Measurements from ENCODE around the gene AQP6. TPM values are rescaled to one million over a fixed set of nuclear protein-coding genes. Genes with fewer than 3 reads are reported as not detected.
A peak's percentile ranks its signal among the peaks of the same experiment; 100 is the strongest.

The AQP6 gene
- total and polyA plus RNA-seq, 2 donors from 2014 or later = 12.0 to 74.1 TPM

GRCh38 chr12:49953151-49953550, 19.6 kb upstream of the AQP6 start:
- intact Hi-C loops (cut with DNase I) = no loop called here
- Histone ChIP-seq H3K27me3 (ENCODE audit: control insufficient read depth, insufficient read depth, low read length) (peaks cover 3% of the 10 kb centered on the region), H3K4me3 (ENCODE audit: low read length in 3 of 3) (peak overlapping the region in 2 of 3 donors; percentile 29 to 59), H3K27ac (ENCODE audit: low read depth in 2 of 2, low read length in 2 of 2) (peak overlapping the region in 1 of 2 donors; percentile 45), H3K4me1 (ENCODE audit: control insufficient read depth in 2 of 3, insufficient read depth in 2 of 3, low read depth in 1 of 3, low read length in 3 of 3) (no peaks in the 10 kb centered on the region), H3K36me3 (ENCODE audit: control insufficient read depth in 2 of 3, insufficient read depth in 3 of 3, low read length in 3 of 3) (no peaks in the 10 kb centered on the region), H3K9ac (ENCODE audit: low read length in 3 of 3) (peak overlapping the region in 1 of 3 donors; percentile 17), H3K9me3 (ENCODE audit: control insufficient read depth in 2 of 3, insufficient read depth in 1 of 3, low read length in 3 of 3) (no peaks in the 10 kb centered on the region)
- no peak for TF ChIP-seq CTCF (IDR thresholded peaks at IDR 0.05; ENCODE audit: borderline replicate concordance, extremely low read depth, insufficient read depth)
- FAIRE-seq = no peak
- peak in 2 of 5 donors; percentile 15 to 22 for DNase-seq

GRCh38 chr12:49953961-49954846, 18.5 kb upstream of the AQP6 start:
- H3K27ac ChIP-seq (ENCODE audit: low read depth in 2 of 2, low read length in 2 of 2) = peak overlapping the region; percentile 15 to 32
- H3K4me3 ChIP-seq (ENCODE audit: low read length in 3 of 3) = peak overlapping the region in 2 of 3 donors; percentile 52 to 59
- H3K9ac ChIP-seq (ENCODE audit: low read length in 3 of 3) = peak overlapping the region in 1 of 3 donors; percentile 53
- no peaks in the 10 kb centered on the region for H3K9me3 ChIP-seq (ENCODE audit: control insufficient read depth in 2 of 3, insufficient read depth in 1 of 3, low read length in 3 of 3)
- H3K36me3 ChIP-seq (ENCODE audit: control insufficient read depth in 2 of 3, insufficient read depth in 3 of 3, low read length in 3 of 3) = no peaks in the 10 kb centered on the region
- no peak for FAIRE-seq
- DNase-seq = peak; percentile 54 to 76 (median 60)
- intact Hi-C loops (cut with DNase I) = no loop called here
- TF ChIP-seq CTCF (IDR thresholded peaks at IDR 0.05; ENCODE audit: borderline replicate concordance, extremely low read depth, insufficient read depth) = no peak
- H3K27me3 ChIP-seq (ENCODE audit: control insufficient read depth, insufficient read depth, low read length) = peaks cover 3% of the 10 kb centered on the region
- no peaks in the 10 kb centered on the region for H3K4me1 ChIP-seq (ENCODE audit: control insufficient read depth in 2 of 3, insufficient read depth in 2 of 3, low read depth in 1 of 3, low read length in 3 of 3)

- Histone ChIP-seq H3K9me3 (ENCODE audit: control insufficient read depth in 2 of 3, insufficient read depth in 1 of 3, low read length in 3 of 3) (no peaks in the 10 kb centered on the region), H3K4me3 (ENCODE audit: low read length in 3 of 3) (peak overlapping the region in 2 of 3 donors; percentile 52 to 59), H3K9ac (ENCODE audit: low read length in 3 of 3) (no peak overlapping the region), H3K36me3 (ENCODE audit: control insufficient read depth in 2 of 3, insufficient read depth in 3 of 3, low read length in 3 of 3) (no peaks in the 10 kb centered on the region), H3K4me1 (ENCODE audit: control insufficient read depth in 2 of 3, insufficient read depth in 2 of 3, low read depth in 1 of 3, low read length in 3 of 3) (peaks cover 0 to 4% (median 0%) of the 10 kb centered on the region in 3 donors), H3K27ac (ENCODE audit: low read depth in 2 of 2, low read length in 2 of 2) (peak overlapping the region in 1 of 2 donors; percentile 15), H3K27me3 (ENCODE audit: control insufficient read depth, insufficient read depth, low read length) (peaks cover 6% of the 10 kb centered on the region)
- DNase-seq (peak in 2 of 5 donors; percentile 45 to 77), FAIRE-seq (no peak)
- TF ChIP-seq CTCF (IDR thresholded peaks at IDR 0.05; ENCODE audit: borderline replicate concordance, extremely low read depth, insufficient read depth) = no peak
- intact Hi-C loops (cut with DNase I) = no loop called here
These were observed 17.6 kb upstream of the AQP6 start for GRCh38 chr12:49954863-49955830.

Data from kidney (tissue), 14 donors.